Measurements from ENCODE around the gene PHACTR1.

DNA sequence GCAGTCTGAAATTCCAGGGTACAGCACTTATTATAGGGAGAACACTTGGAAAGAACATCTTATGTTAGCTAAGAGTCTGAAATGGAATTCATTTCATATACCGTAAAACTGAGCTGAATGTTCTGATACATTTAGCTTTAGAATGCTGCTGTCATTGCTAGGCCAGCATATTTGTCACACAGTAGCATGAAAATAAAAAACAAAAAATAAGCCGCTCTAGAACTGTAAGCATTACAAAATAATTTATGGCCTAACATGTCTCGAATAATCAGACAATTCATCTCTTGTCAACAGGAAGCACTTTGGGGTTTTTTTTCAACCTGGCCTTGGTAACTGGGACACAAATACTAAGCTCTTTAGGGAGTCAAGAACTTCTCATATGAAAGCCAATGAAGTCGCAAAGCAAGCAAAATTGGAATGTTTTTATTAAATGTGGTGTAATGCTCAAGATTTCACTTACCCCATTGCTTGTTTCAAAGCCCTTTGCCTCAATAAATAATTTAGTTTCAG, 115.7 kb downstream of the PHACTR1 start:
- TF ChIP-seq, protein P1, sequence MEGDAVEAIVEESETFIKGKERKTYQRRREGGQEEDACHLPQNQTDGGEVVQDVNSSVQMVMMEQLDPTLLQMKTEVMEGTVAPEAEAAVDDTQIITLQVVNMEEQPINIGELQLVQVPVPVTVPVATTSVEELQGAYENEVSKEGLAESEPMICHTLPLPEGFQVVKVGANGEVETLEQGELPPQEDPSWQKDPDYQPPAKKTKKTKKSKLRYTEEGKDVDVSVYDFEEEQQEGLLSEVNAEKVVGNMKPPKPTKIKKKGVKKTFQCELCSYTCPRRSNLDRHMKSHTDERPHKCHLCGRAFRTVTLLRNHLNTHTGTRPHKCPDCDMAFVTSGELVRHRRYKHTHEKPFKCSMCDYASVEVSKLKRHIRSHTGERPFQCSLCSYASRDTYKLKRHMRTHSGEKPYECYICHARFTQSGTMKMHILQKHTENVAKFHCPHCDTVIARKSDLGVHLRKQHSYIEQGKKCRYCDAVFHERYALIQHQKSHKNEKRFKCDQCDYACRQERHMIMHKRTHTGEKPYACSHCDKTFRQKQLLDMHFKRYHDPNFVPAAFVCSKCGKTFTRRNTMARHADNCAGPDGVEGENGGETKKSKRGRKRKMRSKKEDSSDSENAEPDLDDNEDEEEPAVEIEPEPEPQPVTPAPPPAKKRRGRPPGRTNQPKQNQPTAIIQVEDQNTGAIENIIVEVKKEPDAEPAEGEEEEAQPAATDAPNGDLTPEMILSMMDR (IDR thresholded peaks at IDR 0.05; ENCODE audit: low read length): no peak
- no peak for TF ChIP-seq EZH2 (IDR thresholded peaks at IDR 0.05; ENCODE audit: borderline replicate concordance, low read length)

Measured in OCI-LY1 (cell line).